ENCODE results near the gene CERS6.

DNA sequence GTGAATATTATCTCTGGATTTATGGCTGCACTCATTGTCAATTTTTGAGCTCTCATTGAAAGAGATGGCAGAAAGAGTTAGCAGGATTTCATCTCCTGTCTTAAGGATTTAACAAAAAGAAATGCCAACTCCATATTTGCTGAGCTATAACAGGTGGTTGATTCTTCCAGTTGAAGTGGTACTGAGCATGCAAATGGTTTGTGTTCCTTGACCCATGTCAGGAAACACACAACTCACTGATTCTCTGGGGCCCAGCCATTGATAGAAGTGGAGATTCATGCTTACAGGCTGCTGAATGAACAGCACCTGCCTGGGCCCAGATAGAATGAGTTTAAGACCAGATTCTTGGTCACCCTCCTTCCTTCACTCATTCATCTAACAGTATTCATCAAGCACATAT lies 128.8 kb downstream of the CERS6 start:
- TF ChIP-seq EZH2phosphoT487 (IDR thresholded peaks at IDR 0.05; ENCODE audit: unreplicated experiment) = no peak
- no peak for TF ChIP-seq EZH2 (IDR thresholded peaks at IDR 0.05; ENCODE audit: low read depth, unreplicated experiment)
- TF ChIP-seq, protein P1, sequence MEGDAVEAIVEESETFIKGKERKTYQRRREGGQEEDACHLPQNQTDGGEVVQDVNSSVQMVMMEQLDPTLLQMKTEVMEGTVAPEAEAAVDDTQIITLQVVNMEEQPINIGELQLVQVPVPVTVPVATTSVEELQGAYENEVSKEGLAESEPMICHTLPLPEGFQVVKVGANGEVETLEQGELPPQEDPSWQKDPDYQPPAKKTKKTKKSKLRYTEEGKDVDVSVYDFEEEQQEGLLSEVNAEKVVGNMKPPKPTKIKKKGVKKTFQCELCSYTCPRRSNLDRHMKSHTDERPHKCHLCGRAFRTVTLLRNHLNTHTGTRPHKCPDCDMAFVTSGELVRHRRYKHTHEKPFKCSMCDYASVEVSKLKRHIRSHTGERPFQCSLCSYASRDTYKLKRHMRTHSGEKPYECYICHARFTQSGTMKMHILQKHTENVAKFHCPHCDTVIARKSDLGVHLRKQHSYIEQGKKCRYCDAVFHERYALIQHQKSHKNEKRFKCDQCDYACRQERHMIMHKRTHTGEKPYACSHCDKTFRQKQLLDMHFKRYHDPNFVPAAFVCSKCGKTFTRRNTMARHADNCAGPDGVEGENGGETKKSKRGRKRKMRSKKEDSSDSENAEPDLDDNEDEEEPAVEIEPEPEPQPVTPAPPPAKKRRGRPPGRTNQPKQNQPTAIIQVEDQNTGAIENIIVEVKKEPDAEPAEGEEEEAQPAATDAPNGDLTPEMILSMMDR (conservative IDR thresholded peaks at IDR 0.05; ENCODE audit: low read depth in 2 of 2) = no peak
- TF ChIP-seq POLR2AphosphoS5 (IDR thresholded peaks at IDR 0.05; ENCODE audit: low read depth) = no peak
- TF ChIP-seq, protein P2, sequence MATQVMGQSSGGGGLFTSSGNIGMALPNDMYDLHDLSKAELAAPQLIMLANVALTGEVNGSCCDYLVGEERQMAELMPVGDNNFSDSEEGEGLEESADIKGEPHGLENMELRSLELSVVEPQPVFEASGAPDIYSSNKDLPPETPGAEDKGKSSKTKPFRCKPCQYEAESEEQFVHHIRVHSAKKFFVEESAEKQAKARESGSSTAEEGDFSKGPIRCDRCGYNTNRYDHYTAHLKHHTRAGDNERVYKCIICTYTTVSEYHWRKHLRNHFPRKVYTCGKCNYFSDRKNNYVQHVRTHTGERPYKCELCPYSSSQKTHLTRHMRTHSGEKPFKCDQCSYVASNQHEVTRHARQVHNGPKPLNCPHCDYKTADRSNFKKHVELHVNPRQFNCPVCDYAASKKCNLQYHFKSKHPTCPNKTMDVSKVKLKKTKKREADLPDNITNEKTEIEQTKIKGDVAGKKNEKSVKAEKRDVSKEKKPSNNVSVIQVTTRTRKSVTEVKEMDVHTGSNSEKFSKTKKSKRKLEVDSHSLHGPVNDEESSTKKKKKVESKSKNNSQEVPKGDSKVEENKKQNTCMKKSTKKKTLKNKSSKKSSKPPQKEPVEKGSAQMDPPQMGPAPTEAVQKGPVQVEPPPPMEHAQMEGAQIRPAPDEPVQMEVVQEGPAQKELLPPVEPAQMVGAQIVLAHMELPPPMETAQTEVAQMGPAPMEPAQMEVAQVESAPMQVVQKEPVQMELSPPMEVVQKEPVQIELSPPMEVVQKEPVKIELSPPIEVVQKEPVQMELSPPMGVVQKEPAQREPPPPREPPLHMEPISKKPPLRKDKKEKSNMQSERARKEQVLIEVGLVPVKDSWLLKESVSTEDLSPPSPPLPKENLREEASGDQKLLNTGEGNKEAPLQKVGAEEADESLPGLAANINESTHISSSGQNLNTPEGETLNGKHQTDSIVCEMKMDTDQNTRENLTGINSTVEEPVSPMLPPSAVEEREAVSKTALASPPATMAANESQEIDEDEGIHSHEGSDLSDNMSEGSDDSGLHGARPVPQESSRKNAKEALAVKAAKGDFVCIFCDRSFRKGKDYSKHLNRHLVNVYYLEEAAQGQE (IDR thresholded peaks at IDR 0.05; ENCODE audit: unreplicated experiment) = no peak
- TF ChIP-seq JUNB (IDR thresholded peaks at IDR 0.05; ENCODE audit: unreplicated experiment) = no peak
- TF ChIP-seq CREB1 (CRISPR knock-in tag; IDR thresholded peaks at IDR 0.05; ENCODE audit: low read depth) = no peak
- no peak for TF ChIP-seq ZNF331 (CRISPR knock-in tag; IDR thresholded peaks at IDR 0.05; ENCODE audit: low read depth)
- TF ChIP-seq, protein P3, sequence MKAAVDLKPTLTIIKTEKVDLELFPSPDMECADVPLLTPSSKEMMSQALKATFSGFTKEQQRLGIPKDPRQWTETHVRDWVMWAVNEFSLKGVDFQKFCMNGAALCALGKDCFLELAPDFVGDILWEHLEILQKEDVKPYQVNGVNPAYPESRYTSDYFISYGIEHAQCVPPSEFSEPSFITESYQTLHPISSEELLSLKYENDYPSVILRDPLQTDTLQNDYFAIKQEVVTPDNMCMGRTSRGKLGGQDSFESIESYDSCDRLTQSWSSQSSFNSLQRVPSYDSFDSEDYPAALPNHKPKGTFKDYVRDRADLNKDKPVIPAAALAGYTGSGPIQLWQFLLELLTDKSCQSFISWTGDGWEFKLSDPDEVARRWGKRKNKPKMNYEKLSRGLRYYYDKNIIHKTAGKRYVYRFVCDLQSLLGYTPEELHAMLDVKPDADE (IDR thresholded peaks at IDR 0.05) = no peak
- TF ChIP-seq, protein P4, sequence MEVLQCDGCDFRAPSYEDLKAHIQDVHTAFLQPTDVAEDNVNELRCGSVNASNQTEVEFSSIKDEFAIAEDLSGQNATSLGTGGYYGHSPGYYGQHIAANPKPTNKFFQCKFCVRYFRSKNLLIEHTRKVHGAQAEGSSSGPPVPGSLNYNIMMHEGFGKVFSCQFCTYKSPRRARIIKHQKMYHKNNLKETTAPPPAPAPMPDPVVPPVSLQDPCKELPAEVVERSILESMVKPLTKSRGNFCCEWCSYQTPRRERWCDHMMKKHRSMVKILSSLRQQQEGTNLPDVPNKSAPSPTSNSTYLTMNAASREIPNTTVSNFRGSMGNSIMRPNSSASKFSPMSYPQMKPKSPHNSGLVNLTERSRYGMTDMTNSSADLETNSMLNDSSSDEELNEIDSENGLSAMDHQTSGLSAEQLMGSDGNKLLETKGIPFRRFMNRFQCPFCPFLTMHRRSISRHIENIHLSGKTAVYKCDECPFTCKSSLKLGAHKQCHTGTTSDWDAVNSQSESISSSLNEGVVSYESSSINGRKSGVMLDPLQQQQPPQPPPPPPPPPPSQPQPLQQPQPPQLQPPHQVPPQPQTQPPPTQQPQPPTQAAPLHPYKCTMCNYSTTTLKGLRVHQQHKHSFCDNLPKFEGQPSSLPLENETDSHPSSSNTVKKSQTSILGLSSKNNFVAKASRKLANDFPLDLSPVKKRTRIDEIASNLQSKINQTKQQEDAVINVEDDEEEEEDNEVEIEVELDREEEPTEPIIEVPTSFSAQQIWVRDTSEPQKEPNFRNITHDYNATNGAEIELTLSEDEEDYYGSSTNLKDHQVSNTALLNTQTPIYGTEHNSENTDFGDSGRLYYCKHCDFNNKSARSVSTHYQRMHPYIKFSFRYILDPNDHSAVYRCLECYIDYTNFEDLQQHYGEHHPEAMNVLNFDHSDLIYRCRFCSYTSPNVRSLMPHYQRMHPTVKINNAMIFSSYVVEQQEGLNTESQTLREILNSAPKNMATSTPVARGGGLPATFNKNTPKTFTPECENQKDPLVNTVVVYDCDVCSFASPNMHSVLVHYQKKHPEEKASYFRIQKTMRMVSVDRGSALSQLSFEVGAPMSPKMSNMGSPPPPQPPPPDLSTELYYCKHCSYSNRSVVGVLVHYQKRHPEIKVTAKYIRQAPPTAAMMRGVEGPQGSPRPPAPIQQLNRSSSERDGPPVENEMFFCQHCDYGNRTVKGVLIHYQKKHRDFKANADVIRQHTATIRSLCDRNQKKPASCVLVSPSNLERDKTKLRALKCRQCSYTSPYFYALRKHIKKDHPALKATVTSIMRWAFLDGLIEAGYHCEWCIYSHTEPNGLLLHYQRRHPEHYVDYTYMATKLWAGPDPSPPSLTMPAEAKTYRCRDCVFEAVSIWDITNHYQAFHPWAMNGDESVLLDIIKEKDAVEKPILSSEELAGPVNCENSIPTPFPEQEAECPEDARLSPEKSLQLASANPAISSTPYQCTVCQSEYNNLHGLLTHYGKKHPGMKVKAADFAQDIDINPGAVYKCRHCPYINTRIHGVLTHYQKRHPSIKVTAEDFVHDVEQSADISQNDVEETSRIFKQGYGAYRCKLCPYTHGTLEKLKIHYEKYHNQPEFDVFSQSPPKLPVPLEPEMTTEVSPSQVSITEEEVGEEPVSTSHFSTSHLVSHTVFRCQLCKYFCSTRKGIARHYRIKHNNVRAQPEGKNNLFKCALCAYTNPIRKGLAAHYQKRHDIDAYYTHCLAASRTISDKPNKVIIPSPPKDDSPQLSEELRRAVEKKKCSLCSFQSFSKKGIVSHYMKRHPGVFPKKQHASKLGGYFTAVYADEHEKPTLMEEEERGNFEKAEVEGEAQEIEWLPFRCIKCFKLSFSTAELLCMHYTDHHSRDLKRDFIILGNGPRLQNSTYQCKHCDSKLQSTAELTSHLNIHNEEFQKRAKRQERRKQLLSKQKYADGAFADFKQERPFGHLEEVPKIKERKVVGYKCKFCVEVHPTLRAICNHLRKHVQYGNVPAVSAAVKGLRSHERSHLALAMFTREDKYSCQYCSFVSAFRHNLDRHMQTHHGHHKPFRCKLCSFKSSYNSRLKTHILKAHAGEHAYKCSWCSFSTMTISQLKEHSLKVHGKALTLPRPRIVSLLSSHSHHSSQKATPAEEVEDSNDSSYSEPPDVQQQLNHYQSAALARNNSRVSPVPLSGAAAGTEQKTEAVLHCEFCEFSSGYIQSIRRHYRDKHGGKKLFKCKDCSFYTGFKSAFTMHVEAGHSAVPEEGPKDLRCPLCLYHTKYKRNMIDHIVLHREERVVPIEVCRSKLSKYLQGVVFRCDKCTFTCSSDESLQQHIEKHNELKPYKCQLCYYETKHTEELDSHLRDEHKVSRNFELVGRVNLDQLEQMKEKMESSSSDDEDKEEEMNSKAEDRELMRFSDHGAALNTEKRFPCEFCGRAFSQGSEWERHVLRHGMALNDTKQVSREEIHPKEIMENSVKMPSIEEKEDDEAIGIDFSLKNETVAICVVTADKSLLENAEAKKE (CRISPR knock-in tag; IDR thresholded peaks at IDR 0.05) = no peak
- TF ChIP-seq NANOG (IDR thresholded peaks at IDR 0.05; ENCODE audit: borderline replicate concordance) = no peak
- no peak for TF ChIP-seq STAT1 (IDR thresholded peaks at IDR 0.05; ENCODE audit: unreplicated experiment)
- TF ChIP-seq ZNF114 (CRISPR knock-in tag; IDR thresholded peaks at IDR 0.05) = no peak
